SW 1271 (cell line): ENCODE results near the gene HEY2.
"Not testable (repeated sequence)": the region's sequence is repeated elsewhere in the genome, so short reads cannot be mapped to it uniquely, and the experiment has no call there.

Source experiments
- DNase-seq, 2 experiments: peaks; one replicate each; lab custom pipeline; 2025; lab: John Stamatoyannopoulos, UW

HEY2 gene

DNA sequence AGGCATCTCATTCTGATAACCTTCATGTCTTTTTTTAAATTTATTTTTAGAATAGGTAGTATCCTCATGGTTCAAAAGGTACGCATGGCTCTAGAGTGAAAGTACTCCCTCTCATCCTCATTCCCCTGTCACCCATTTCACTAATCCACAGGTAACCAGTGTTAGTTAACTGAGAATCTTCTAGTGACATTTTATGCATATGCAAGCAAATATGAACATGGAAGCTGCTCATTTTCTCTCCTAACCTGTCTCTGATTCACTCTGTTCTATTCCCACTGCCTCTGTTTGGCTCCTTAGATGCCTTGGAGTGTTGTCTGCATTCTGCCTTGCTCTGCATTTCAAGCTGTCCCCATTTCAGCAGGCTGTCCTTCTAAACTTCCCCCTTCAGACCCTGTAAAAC, 45.9 kb downstream of the HEY2 start:
- DNase-seq: no peak

GRCh38 chr6:125797120-125797885, 47.9 kb downstream of the HEY2 start:
- no peak for DNase-seq

DNA sequence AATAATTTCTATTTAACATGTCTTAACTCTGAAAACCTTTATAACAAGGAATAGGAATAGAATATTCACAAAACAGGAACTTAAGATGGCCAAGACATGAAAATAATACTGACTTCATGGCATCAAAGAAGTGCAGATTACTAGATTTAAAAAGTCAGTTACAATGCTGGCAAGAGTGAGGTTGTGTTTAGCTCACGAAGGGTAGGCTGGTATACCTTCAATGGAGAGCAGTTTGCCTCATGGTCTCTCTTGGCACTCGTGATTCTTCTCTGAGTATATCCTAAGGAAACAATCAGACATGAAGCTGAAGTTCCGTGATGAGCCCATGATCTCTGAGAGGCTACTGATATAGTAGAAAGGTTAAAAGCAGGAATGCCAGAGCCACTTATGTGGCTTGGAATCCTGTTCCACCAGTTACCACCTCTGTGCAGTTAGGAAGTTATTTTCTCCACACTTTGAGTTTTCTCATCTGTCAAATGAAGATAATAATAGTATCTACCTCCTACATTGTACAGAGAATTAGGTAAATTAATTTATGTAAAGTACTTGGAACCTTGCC, 48.5 kb downstream of the HEY2 start:
- DNase-seq: no peak

GRCh38 chr6:125798734-125799508, 49.5 kb downstream of the HEY2 start:
- no peak for DNase-seq

DNA sequence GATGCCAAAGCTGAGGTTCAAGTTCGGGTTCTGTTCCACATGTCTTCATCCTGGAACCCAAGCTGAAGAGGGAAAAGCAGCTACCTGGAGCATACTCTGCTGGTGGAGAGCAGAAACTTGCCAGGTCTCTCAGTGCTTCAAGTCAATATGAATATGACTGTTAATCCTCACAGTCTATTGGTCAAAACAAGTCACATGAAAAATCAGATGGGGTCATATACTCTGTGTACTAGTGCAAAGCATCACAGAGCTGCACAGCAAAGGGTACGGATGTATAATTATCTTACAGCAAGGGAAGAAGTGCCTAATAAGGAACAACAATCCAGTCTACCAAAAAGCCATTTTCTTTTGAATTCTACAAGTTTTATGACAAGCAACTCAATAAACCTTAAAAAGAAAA, 53.0 kb downstream of the HEY2 start:
- DNase-seq: no peak

DNA sequence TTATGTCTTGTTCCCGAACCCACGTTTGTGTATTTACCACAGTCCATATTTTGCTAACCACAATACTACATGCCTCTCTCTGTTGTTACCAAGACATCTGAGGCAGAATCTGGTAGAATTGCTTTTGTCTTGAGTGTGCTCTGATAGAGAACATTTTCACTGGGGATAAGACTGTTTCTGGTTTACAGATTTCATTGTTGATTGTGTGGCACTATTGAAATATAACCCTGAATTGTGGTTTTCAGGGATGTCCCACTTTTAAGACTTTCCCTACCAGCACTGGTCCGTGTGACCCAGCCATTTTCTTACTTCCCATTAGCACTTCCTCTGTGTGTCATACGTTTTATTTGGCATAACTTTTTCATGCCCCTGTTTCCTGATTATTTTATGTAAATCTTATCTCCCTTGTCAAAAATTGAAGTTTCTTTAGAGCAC, 53.5 kb downstream of the HEY2 start:
- no peak for DNase-seq

DNA sequence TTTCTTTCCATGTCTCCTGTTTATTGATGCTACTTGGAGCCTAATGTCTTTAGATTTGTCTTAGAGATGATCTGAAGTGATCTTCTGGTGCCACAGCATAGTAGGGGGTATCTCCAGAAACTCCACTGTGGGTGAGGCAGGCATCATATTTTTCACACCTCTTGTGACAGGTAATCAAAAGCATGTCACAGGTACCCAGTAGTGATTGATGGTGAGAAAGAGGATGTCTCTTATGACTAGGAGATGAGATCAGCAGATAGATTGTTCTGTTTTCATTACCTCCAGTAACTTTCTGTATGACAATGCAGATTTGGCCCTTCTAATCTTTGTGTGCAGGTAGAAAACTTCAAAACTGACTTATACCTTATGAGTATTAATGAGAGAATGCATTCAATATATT, 54.8 kb downstream of the HEY2 start:
- DNase-seq: no peak

- not testable (repeated sequence) for DNase-seq
These were observed 55.5 kb downstream of the HEY2 start for GRCh38 chr6:125804866-125805425.

DNA sequence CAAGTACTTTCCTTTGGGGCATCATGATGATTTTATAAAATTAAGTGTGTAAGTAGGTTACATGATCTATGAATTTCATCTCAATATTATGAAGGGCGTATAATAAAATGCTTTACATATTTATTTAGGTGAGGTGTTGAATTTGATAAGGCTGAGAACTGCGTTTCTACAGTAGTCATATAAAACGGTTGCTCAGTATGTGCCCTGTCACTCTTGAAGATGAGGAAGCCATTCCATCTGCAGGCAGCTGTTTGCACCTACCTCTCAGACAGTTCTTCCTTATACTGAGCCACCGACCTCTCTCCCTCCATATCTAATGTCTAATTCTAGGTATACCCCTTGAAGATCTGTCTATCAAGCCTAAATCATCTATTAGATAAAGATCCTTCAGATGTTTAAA, 57.4 kb downstream of the HEY2 start:
- no peak for DNase-seq

- no peak for DNase-seq
These were observed 57.9 kb downstream of the HEY2 start for GRCh38 chr6:125807293-125807692.

- DNase-seq: no peak
These were observed 58.6 kb downstream of the HEY2 start for GRCh38 chr6:125808060-125808459.

- DNase-seq: no peak
These were observed 59.2 kb downstream of the HEY2 start for GRCh38 chr6:125808591-125808990.

- DNase-seq: no peak
These were observed 60.2 kb downstream of the HEY2 start for GRCh38 chr6:125809570-125810170.

- no peak for DNase-seq
These were observed 61.0 kb downstream of the HEY2 start for GRCh38 chr6:125810445-125810844.
